NCI-H82 (cell line): ENCODE measurements around the gene MSMB.
A peak's percentile ranks its signal among the peaks of the same experiment; 100 is the strongest.
"Not testable (repeated sequence)": the region's sequence is repeated elsewhere in the genome, so short reads cannot be mapped to it uniquely, and the experiment has no call there.

Experiments
- DNase-seq: peaks from one replicate; lab custom pipeline; 2025; lab: John Stamatoyannopoulos, UW

Gene MSMB

GRCh38 chr10:46069771-46070463 lies 23.8 kb upstream of the MSMB start:
- DNase-seq, result no peak

GRCh38 chr10:46068905-46069304 lies 22.8 kb upstream of the MSMB start:
- DNase-seq, result no peak

GRCh38 chr10:46068117-46068516 lies 22.0 kb upstream of the MSMB start:
- no peak for DNase-seq

- DNase-seq, result no peak
Measured at GRCh38 chr10:46064269-46064817, 18.3 kb upstream of the MSMB start.

- DNase-seq, result no peak
Measured at GRCh38 chr10:46062723-46063428, 16.8 kb upstream of the MSMB start.

GRCh38 chr10:46060706-46061105 lies 14.6 kb upstream of the MSMB start:
- DNase-seq, result no peak

- DNase-seq, result not testable (repeated sequence)
Measured at GRCh38 chr10:46057927-46058326, 11.9 kb upstream of the MSMB start.

GRCh38 chr10:46057038-46057437 lies 11.0 kb upstream of the MSMB start:
- DNase-seq, result no peak

- no peak for DNase-seq
Measured at GRCh38 chr10:46055771-46056170, 9.7 kb upstream of the MSMB start.

- no peak for DNase-seq
Measured at GRCh38 chr10:46053534-46054434, 7.7 kb upstream of the MSMB start.

GRCh38 chr10:46052791-46053375 lies 6.8 kb upstream of the MSMB start:
- DNase-seq, result no peak

GRCh38 chr10:46052057-46052790 lies 6.2 kb upstream of the MSMB start:
- peak; percentile 10 for DNase-seq

GRCh38 chr10:46050941-46051623 lies 5.0 kb upstream of the MSMB start:
- peak; percentile 46 for DNase-seq

- not testable (repeated sequence) for DNase-seq
Measured at GRCh38 chr10:46049497-46049831, 3.4 kb upstream of the MSMB start.

- DNase-seq, result no peak
Measured at GRCh38 chr10:46048152-46048551, 2.1 kb upstream of the MSMB start.

- no peak for DNase-seq
Measured at GRCh38 chr10:46042527-46042926, 3.5 kb downstream of the MSMB start.

- no peak for DNase-seq
Measured at GRCh38 chr10:46040004-46040403, 6.1 kb downstream of the MSMB start.

- DNase-seq, result no peak
Measured at GRCh38 chr10:46037107-46037825, 8.8 kb downstream of the MSMB start.

GRCh38 chr10:46035923-46036849 lies 9.9 kb downstream of the MSMB start:
- DNase-seq, result no peak
